Measurements from ENCODE around the gene CYFIP2. TPM values are rescaled to one million over a fixed set of nuclear protein-coding genes. Genes with fewer than 3 reads are reported as not detected.

Gene CYFIP2
- total RNA-seq: 13.5 and 14.0 TPM in 2 replicates

DNA sequence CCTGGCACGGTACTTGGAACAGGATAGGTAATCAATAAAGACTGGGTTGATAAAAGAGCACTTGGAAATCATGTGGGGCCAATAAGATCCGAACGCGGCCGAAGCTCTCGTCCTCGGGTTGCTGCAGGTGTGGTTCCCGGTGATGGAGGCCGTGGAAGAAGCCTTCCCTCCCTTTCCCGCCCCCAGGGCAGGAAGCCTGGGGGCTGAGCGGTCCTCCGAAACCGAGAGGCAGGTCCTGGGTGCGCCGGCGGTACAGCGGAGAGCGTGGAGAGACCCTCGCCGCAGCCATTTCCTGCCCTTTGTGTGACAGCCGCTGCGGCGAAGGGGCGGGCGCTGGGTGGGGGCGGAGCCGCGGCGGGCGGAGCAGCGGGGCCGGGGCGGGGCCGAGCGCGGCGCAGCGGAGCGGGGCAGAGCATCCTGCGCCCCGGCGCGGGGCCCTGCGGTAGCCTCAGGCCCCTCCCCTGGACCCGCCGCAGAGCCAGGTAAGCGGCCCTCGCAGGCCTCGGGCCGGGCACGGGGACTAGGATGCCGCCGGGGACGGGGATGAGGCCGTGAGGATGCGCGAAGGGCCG, at the start of gene CYFIP2:
Gene CYFIP2, plus strand, starts transcription at position 410 of the 572 bp plus-strand sequence. CDS start 19,239 bp downstream, outside the sequence.

Other genes with a start within 250 kb of the CYFIP2 start
- not detected in 2 replicates for gene HAVCR1, start 207.0 kb upstream of the CYFIP2 start, total RNA-seq
- gene HAVCR2, start 157.1 kb upstream of the CYFIP2 start, total RNA-seq: 0.15 TPM in 1 of 2 replicates, not detected in the other
- gene MED7, start 123.3 kb upstream of the CYFIP2 start, total RNA-seq: 7.5 and 8.2 TPM in 2 replicates
- gene GARIN3, start 99.9 kb upstream of the CYFIP2 start, total RNA-seq: not detected in 2 replicates
- gene ITK, start 85.3 kb upstream of the CYFIP2 start, total RNA-seq: not detected in 2 replicates
- gene NIPAL4, start 194.1 kb downstream of the CYFIP2 start, total RNA-seq: not detected in 2 replicates